NCI-H1930 (cell line): Measurements from ENCODE around the gene MYH7.
"Not testable (repeated sequence)": the region's sequence is repeated elsewhere in the genome, so short reads cannot be mapped to it uniquely, and the experiment has no call there.

Experiments used
- DNase-seq, 2 experiments: peaks; one replicate each; lab custom pipeline; 2025; lab: John Stamatoyannopoulos, UW

Gene MYH7

GRCh38 chr14:23430016-23430722 lies 5.3 kb downstream of the MYH7 start:
- DNase-seq: no peak

GRCh38 chr14:23428686-23429495 lies 6.6 kb downstream of the MYH7 start:
- DNase-seq: no peak

GRCh38 chr14:23425798-23426197 lies 9.7 kb downstream of the MYH7 start:
- not testable (repeated sequence) for DNase-seq

- no peak for DNase-seq
These were observed 10.3 kb downstream of the MYH7 start for GRCh38 chr14:23425169-23425568.

GRCh38 chr14:23423657-23424056 lies 11.8 kb downstream of the MYH7 start:
- DNase-seq: no peak

- DNase-seq: no peak
These were observed 13.9 kb downstream of the MYH7 start for GRCh38 chr14:23421594-23421993.

GRCh38 chr14:23419646-23420045 lies 15.8 kb downstream of the MYH7 start:
- not testable (repeated sequence) for DNase-seq

GRCh38 chr14:23418021-23418420 lies 17.4 kb downstream of the MYH7 start:
- DNase-seq: no peak

GRCh38 chr14:23417269-23417668 lies 18.2 kb downstream of the MYH7 start:
- not testable (repeated sequence) for DNase-seq

- DNase-seq: no peak
These were observed 18.7 kb downstream of the MYH7 start for GRCh38 chr14:23416801-23417200.

- no peak for DNase-seq
These were observed 19.4 kb downstream of the MYH7 start for GRCh38 chr14:23415821-23416778.

- no peak for DNase-seq
These were observed 20.3 kb downstream of the MYH7 start for GRCh38 chr14:23414906-23415820.

GRCh38 chr14:23414254-23414653 lies 21.2 kb downstream of the MYH7 start:
- no peak for DNase-seq

- DNase-seq: no peak
These were observed 21.8 kb downstream of the MYH7 start for GRCh38 chr14:23413681-23414080.

- DNase-seq: no peak
These were observed 23.6 kb downstream of the MYH7 start for GRCh38 chr14:23411563-23412525.

- DNase-seq: no peak
These were observed 25.4 kb downstream of the MYH7 start for GRCh38 chr14:23409966-23410635.

GRCh38 chr14:23409475-23409874 lies 26.0 kb downstream of the MYH7 start:
- DNase-seq: no peak

- no peak for DNase-seq
These were observed 27.2 kb downstream of the MYH7 start for GRCh38 chr14:23408307-23408630.

- no peak for DNase-seq
These were observed 27.7 kb downstream of the MYH7 start, which contains the start of gene MYH6 for GRCh38 chr14:23407516-23408306. TSS of gene MYH6 (minus strand) at chr14:23408273. CDS start at chr14:23407223, 1,050 bp downstream.
